Upper lobe of left lung (tissue), 4 donors: Measurements from ENCODE around the gene STAU1.

ENCODE experiments used
- CTCF ChIP-seq, 6 experiments: fragments of 450-650 bp in 4 of 6; fragments of 200-600 bp in 2 of 6; sonication (generic) in 2 of 6; IDR thresholded peaks; one replicate each; pipeline ENCODE4 v1.5.1; 2016 to 2019; ENCODE audit warnings: antibody characterized with exemption in 6 of 6
- EP300 ChIP-seq, 4 donors: sonication (generic); formaldehyde crosslinking; IDR thresholded peaks; one replicate each; pipeline ENCODE4 v1.5.1; 2017; ENCODE audit warnings: antibody characterized with exemption in 4 of 4, control low read depth in 2 of 4
- POLR2A ChIP-seq, 4 donors: fragments of 450-650 bp; IDR thresholded peaks; one replicate each; pipeline ENCODE4 v1.5.1; 2016 to 2017; ENCODE audit warnings: antibody characterized with exemption in 4 of 4, mild to moderate bottlenecking in 2 of 4
- POLR2AphosphoS5 ChIP-seq, 2 donors: sonication (generic); formaldehyde crosslinking; IDR thresholded peaks; one replicate each; pipeline ENCODE4 v1.5.1; 2017; ENCODE audit warnings: antibody characterized with exemption in 2 of 2

DNA sequence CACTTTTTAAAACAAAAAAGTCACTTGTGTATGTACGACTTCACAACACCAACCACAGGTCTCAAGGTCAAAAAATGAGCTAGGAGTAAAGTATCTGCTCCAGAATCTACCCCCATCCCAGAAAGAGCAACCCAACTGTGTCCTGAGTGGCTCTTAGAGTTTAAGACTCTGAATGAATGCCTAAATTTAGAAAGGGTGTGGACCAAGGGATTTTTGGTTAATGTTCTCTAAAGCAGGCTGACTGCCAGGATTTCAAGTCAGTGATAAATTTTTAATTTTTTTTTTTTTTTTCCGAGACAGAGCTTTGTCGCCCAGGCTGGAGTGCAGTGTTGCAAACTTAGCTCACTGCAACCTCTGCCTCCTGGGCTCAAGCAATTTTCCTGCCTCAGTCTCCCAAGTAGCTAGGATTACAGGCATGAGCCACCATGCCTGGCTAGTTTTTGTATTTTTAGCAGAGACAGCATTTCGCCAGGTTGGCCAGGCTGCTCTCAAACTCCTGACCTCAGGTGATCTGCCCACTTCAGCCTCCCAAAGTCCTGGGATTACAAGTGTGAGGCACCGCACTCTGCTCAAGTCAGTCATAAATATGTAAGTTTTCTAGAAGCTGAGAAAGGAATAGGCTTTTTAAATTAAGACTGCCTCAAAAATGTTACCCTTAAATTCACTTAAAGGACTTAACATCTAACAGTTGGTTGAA, 20.2 kb downstream of the STAU1 start:
- no peak for TF ChIP-seq CTCF (IDR thresholded peaks at IDR 0.05)
- no peak for TF ChIP-seq POLR2A (IDR thresholded peaks at IDR 0.05)
- TF ChIP-seq POLR2AphosphoS5 (IDR thresholded peaks at IDR 0.05) = no peak
- no peak for TF ChIP-seq EP300 (IDR thresholded peaks at IDR 0.05)
